ENCODE measurements around the gene SEPTIN10. TPM values are rescaled to one million over a fixed set of nuclear protein-coding genes. Genes with fewer than 3 reads are reported as not detected.

SEPTIN10 gene
- total and polyA plus RNA-seq, 2 of the 8 experiments (the other 6 are each of a cell fraction or from before 2014, with no cell fraction given), result 23.7 to 101 TPM

DNA sequence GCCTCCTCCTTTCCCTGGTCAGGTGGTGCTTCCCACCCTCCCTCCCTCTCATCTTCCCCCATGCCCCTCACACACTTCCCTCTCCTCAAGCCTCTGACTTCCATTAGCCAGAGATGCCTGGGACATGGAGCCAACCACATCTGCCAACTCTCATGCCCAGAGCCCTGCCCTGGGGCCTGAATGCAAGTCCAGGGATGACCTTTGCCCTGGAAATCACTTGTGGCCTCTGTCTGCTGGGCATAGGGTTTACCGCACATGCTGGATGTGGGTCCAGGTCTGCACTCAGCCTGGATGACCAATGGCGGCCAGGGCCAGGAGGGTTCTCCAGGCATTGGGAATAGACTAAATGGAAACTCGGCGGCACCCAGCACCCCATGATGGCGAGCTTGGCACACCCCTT is 98.9 kb downstream of the SEPTIN10 start:
- 89% methylated on average over 5 of the region's 5 CpGs; no CpG with 5 or more reads in 1 of the 2 experiments for WGBS, 2 experiments (ENCODE audit: extremely low coverage in 1 of 2, insufficient coverage in 1 of 2, insufficient read length in 1 of 2, insufficient replicate concordance in 2 of 2, low coverage in 1 of 2, low lambda C conversion rate in 2 of 2, missing lambda C conversion rate in 1 of 2)
- H2AK5ac ChIP-seq (ENCODE audit: low read depth, low read length), result no peak overlapping the region
- H3K56ac ChIP-seq (replicated peaks; ENCODE audit: insufficient read length, low read depth, low read length), result no peak overlapping the region
- H2BK15ac ChIP-seq (ENCODE audit: low read length), result no peak overlapping the region
- POLR2A ChIA-PET (ENCODE audit: partially characterized antibody), result no interaction called here
- H2BK12ac ChIP-seq (ENCODE audit: low read depth, low read length), result no peak overlapping the region
- H4K91ac ChIP-seq (replicated peaks; ENCODE audit: insufficient read length, low read length), result no peak overlapping the region
- no peak overlapping the region for H2BK20ac ChIP-seq (ENCODE audit: low read length)
- H3K36me3 ChIP-seq (ENCODE audit: control insufficient read depth in 2 of 4, insufficient read depth in 4 of 4, low read length in 3 of 4), result no peaks in the 10 kb centered on the region
- H3K4me3 ChIP-seq (ENCODE audit: extremely low read depth in 1 of 4, insufficient read depth in 2 of 4, low read depth in 3 of 4, low read length in 4 of 4), result no peak overlapping the region
- no peak overlapping the region for H4K5ac ChIP-seq (ENCODE audit: insufficient read length, low read depth, low read length)
- DNase-seq (ENCODE audit: low read depth in 1 of 2, low spot score in 2 of 2), result no peak
- no peak overlapping the region for H3K14ac ChIP-seq (ENCODE audit: insufficient read length)
- no peak overlapping the region for H4K8ac ChIP-seq (ENCODE audit: extremely low read depth, insufficient read depth, low read length)
- no peak overlapping the region for H3K18ac ChIP-seq (ENCODE audit: extremely low read depth, low read length)
- CTCF ChIA-PET (ENCODE audit: partially characterized antibody), result interaction anchor here (1.2 to 1.8 kb wide), 5 partner anchors 8 to 389 kb away, joined by 3 to 5 read pairs (median 4); no protein-coding TSS in a partner anchor
- H3K79me2 ChIP-seq (ENCODE audit: control insufficient read depth in 1 of 2, insufficient read depth in 2 of 2, low read length in 2 of 2), result no peaks in the 10 kb centered on the region
- H3K4me2 ChIP-seq (ENCODE audit: insufficient read depth in 1 of 2, low read depth in 2 of 2, low read length in 2 of 2), result no peak overlapping the region
- no peak overlapping the region for H3K23ac ChIP-seq (ENCODE audit: insufficient read length)
- FAIRE-seq, result no peak
- no peak overlapping the region for H2AFZ ChIP-seq (ENCODE audit: low read length)
- no peak overlapping the region for H3K27ac ChIP-seq (ENCODE audit: low read depth, low read length)
- H4K20me1 ChIP-seq (replicated peaks in 1 of 2; ENCODE audit: control insufficient read depth in 1 of 2, insufficient read depth in 2 of 2, low read length in 2 of 2), result peaks cover 0 to 4% of the 10 kb centered on the region in 2 experiments
- no peaks in the 10 kb centered on the region for H3K9me3 ChIP-seq (ENCODE audit: insufficient read depth in 2 of 2, low read depth in 1 of 2, low read length in 1 of 2)
- H3K4ac ChIP-seq (replicated peaks; ENCODE audit: insufficient read length, low read depth, low read length), result no peak overlapping the region
- no peak overlapping the region for H2BK5ac ChIP-seq (ENCODE audit: low read depth, low read length)
- H3K23me2 ChIP-seq (ENCODE audit: low read depth, low read length), result no peaks in the 10 kb centered on the region; the same call in 1 of the 2 replicates
- H3K4me1 ChIP-seq (replicated peaks in 1 of 4; ENCODE audit: control insufficient read depth in 3 of 4, insufficient read depth in 4 of 4, low read length in 3 of 4), result no peaks in the 10 kb centered on the region
- no peaks in the 10 kb centered on the region for H3K27me3 ChIP-seq (replicated peaks in 1 of 4; ENCODE audit: control insufficient read depth in 3 of 4, extremely low read depth in 1 of 4, insufficient read depth in 3 of 4, low read length in 3 of 4)
- H3K9ac ChIP-seq (replicated peaks in 1 of 4; ENCODE audit: extremely low read depth in 1 of 4, low read depth in 3 of 4, low read length in 3 of 4), result no peak overlapping the region
- no peaks in the 10 kb centered on the region for H3K79me1 ChIP-seq (ENCODE audit: low read depth, low read length)
- no peak overlapping the region for H2BK120ac ChIP-seq (replicated peaks; ENCODE audit: low read depth, low read length)
- TF ChIP-seq, protein P1, sequence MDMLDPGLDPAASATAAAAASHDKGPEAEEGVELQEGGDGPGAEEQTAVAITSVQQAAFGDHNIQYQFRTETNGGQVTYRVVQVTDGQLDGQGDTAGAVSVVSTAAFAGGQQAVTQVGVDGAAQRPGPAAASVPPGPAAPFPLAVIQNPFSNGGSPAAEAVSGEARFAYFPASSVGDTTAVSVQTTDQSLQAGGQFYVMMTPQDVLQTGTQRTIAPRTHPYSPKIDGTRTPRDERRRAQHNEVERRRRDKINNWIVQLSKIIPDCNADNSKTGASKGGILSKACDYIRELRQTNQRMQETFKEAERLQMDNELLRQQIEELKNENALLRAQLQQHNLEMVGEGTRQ (IDR thresholded peaks at IDR 0.05; ENCODE audit: low read length), result no peak
- TF ChIP-seq FOSL1 (IDR thresholded peaks at IDR 0.05; ENCODE audit: insufficient read depth, low read depth, low read length) (no peak), TEAD4 (IDR thresholded peaks at IDR 0.05; ENCODE audit: low read depth, low read length) (no peak), JUND (IDR thresholded peaks at IDR 0.05; ENCODE audit: low read length) (no peak), GABPA (IDR thresholded peaks at IDR 0.05; ENCODE audit: borderline replicate concordance, insufficient read depth, low read length) (no peak), CHD1 (IDR thresholded peaks at IDR 0.05; ENCODE audit: low read depth, low read length) (no peak), EZH2 (IDR thresholded peaks at IDR 0.05; ENCODE audit: low read depth, low read length, severe bottlenecking) (no peak), SAP30 (IDR thresholded peaks at IDR 0.05; ENCODE audit: insufficient read depth, insufficient replicate concordance, low read length) (no peak), POU5F1 (IDR thresholded peaks at IDR 0.05; ENCODE audit: low read depth, low read length) (no peak), RBBP5 (IDR thresholded peaks at IDR 0.05; ENCODE audit: borderline replicate concordance, low read depth, low read length) (no peak), PHF8 (conservative IDR thresholded peaks at IDR 0.05; ENCODE audit: low read depth, low read length) (no peak), TBP (IDR thresholded peaks at IDR 0.05; ENCODE audit: low read depth, low read length) (no peak), NRF1 (IDR thresholded peaks at IDR 0.05; ENCODE audit: low read depth, low read length) (no peak), BACH1 (IDR thresholded peaks at IDR 0.05; ENCODE audit: low read length) (no peak)

Measured in H1 (cell line).